GM10847 (cell line): ENCODE results near the gene PLCB4.

Experiments used
- POLR2A ChIP-seq: IDR thresholded peaks from 2 replicates; pipeline ENCODE4 v1.6.1; 2011; ENCODE audit not compliant: insufficient read length; ENCODE audit errors: extremely low read depth

Gene PLCB4

GRCh38 chr20:9078826-9079731 lies 10.2 kb downstream of the PLCB4 start:
- TF ChIP-seq POLR2A: no peak

GRCh38 chr20:9081423-9081966 lies 12.6 kb downstream of the PLCB4 start:
- TF ChIP-seq POLR2A: no peak

GRCh38 chr20:9082741-9083140 lies 13.9 kb downstream of the PLCB4 start:
- TF ChIP-seq POLR2A: no peak

- TF ChIP-seq POLR2A: no peak
Measured at GRCh38 chr20:9087531-9088217, 18.8 kb downstream of the PLCB4 start.

- TF ChIP-seq POLR2A: no peak
Measured at GRCh38 chr20:9088556-9088955, 19.7 kb downstream of the PLCB4 start.

GRCh38 chr20:9092113-9092512 lies 23.2 kb downstream of the PLCB4 start:
- no peak for TF ChIP-seq POLR2A

GRCh38 chr20:9092655-9093054 lies 23.8 kb downstream of the PLCB4 start:
- TF ChIP-seq POLR2A: no peak

- no peak for TF ChIP-seq POLR2A
Measured at GRCh38 chr20:9093218-9093957, 24.5 kb downstream of the PLCB4 start.

- TF ChIP-seq POLR2A: no peak
Measured at GRCh38 chr20:9099372-9099771, 30.5 kb downstream of the PLCB4 start.

- no peak for TF ChIP-seq POLR2A
Measured at GRCh38 chr20:9100691-9101090, 31.8 kb downstream of the PLCB4 start.

GRCh38 chr20:9102456-9102855 lies 33.6 kb downstream of the PLCB4 start:
- no peak for TF ChIP-seq POLR2A

GRCh38 chr20:9103955-9104354 lies 35.1 kb downstream of the PLCB4 start:
- TF ChIP-seq POLR2A: no peak

GRCh38 chr20:9108260-9108659 lies 39.4 kb downstream of the PLCB4 start:
- no peak for TF ChIP-seq POLR2A

GRCh38 chr20:9109566-9109965 lies 40.7 kb downstream of the PLCB4 start:
- TF ChIP-seq POLR2A: no peak

GRCh38 chr20:9110365-9110764 lies 41.5 kb downstream of the PLCB4 start:
- TF ChIP-seq POLR2A: no peak

- no peak for TF ChIP-seq POLR2A
Measured at GRCh38 chr20:9110916-9111432, 42.1 kb downstream of the PLCB4 start.
